GM21825 (cell line): ENCODE results near the gene LPAR3.
"Not testable (repeated sequence)": the region's sequence is repeated elsewhere in the genome, so short reads cannot be mapped to it uniquely, and the experiment has no call there.

Experiments
- ATAC-seq: cut with Tn5 transposase; IDR thresholded peaks from one replicate; pipeline ENCODE4 v1.9.1; 2021; ENCODE audit warnings: mild to moderate bottlenecking, moderate library complexity; ENCODE audit not compliant: unreplicated experiment

Gene LPAR3

DNA sequence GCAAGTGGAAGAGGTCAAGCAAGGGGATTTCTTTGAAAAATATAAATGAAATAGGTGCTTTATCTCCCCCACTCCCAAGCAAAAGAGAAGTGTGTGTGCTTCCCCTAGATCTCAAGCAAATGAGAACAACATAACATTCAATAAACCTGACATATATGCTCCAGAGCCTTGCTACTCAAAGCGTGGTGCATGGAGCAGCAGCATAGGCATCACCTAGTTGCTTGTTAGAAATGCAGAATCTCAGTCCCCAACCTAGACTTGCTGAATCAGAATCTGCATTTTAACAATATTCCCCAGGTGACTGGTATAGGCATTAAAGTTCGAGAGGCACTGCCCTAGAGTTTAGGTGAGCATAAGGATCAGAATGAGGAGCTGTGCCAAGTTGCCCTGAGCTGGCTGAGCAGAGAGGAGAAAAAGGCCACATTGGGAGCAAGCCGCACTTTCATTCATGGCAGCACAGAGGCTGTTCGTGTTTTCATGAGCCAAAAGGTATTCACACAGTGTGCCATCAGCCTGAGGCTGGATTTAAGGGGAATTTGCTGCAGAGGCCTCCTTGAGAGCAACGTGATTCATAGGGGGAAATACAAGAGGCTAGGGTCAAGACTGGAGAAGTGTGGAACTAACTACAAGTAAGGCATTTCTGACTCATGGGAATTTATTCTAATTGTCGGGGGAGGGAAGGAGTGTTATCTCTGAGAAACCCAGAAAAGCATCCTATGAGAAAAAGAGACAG is 14.3 kb upstream of the LPAR3 start:
- no peak for ATAC-seq

DNA sequence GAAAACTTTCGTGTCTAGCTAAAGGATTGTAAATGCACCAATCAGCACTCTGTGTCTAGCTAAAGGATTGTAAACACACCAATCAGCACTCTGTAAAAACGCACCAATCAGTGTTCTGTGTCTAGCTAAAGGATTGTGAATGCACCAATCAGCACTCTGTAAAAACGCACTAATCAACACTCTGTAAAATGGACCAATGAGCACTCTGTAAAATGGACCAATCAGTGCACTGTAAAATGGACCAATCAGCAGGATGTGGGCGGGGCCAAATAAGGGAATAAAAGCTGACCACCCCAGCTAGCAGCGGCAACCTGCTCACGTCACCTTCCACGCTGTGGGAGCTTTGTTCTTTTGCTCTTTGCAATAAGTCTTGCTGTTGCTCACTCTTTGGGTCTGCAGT is 9.7 kb upstream of the LPAR3 start:
- not testable (repeated sequence) for ATAC-seq

DNA sequence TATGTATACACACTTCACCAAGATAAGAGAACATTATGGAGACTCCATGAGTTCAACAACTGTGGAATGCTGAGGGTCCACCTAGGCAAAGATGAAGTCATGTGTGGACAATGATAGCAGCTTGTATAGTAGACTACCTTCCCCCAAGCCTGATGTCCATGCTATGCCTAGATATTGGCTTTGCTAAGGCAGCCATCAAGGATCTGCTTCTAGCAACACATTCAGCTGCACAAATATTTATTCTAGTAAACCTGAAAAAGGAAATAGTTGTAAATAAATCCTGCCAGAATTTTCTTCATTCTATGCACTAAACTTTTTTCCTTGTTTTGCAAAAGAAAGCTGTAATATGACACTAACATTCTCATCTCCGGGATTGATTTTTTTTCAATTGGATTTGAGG is 7.0 kb upstream of the LPAR3 start:
- no peak for ATAC-seq

DNA sequence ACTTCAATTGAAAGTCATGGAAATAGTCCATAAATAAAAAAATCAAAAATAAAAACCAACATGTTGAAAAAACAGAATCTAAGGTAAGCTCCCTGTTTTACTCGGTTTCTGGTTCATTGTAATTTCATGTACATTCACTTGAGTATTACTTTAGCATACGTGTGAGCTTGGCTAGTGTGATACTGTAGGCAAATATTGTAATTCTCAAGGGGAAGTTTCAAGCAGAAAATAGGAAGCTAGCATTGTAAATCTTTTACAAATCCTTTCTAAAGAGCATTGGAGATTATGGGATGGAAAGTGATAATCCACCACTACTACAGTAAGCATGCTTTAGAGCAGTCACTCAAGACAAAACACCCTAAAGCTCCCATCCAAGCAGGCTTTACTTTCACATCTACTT is 3.3 kb upstream of the LPAR3 start:
- no peak for ATAC-seq

DNA sequence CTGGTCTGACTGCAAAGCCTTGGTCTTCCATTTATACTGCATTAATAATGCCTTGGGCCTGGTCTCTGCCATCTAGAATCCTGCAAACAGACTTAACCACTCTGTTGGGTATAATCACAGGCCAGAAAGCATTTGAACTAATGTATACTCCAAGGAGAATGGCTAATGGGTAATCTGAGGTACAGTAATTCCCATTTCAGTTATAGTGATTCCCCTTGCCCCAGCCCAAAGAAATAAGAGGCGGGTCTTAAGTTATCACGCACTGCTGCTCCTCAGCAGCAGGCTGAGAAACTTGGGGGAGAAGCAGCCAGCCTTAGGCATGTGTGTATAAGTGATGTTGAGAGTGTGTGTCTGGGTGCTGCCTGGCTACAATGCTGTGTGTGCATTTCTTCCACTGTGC is 2.4 kb downstream of the LPAR3 start:
- no peak for ATAC-seq

DNA sequence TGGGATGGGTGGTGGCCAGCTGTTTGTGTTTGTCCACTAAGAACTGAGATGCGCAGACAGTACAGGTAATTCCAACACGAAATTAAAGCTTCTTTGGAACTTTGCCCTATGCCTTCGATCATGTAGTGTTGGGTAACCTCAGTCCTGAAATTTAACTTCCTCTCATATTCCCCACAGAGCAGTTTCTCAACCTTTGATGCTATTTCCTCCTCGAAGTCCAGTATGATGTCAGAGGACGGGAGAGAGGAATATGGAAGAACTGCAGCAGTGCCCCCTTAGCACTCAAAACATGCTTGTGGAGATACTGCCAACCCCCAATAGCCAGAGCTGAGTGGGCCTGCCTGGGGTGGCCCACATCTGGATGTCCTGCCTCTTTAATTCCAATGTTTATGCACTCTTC is 3.6 kb downstream of the LPAR3 start:
- ATAC-seq = no peak

DNA sequence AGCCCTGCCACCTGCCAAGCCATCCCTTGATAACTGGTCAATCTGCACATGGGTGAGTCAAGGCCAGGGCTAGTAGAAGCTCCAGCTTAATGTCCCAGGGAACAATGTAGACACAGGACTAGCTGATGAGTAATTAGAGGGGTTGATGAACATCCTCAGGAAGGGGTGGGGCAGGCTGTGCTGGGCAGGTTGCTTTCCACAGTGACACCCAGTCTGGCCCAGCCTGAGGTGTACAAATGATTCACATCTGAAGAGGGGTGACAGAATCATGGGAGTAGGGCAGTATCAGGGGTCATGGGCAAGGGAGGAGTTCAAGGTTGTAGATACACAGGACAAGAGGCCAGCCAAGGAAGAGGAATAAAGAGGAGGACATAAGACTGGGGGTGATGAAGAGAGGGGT is 4.3 kb downstream of the LPAR3 start:
- no peak for ATAC-seq

DNA sequence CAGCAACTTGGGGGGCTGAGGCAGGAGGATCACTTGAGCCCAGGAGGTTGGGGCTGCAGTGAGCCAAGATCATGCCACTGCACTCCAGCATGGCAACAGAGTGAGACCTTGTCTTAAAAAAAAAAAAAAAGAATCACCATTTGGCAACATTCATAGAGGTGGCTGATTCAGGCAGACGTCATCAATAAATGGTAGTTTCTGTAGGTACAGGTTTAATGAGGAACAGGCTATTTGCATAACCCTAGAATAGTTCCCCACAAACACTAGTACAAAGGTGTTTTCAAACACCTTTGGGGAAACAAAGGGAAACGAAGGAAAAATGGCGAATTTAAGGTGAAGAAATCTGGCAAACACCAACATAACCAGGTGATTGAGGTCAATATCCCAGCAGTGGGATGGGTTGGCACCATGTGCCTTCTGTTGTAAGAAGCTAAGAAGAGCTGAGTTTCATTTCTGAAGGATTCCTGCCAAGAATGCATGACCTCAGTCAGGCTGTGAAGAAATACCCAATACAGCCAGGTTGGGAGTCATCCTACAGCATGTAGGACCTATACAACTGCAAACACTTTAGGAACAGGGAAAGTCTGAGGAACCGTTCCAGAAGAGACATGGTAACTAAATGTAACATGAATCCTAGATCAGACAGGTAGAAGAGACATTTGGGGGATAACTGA is 5.6 kb downstream of the LPAR3 start:
- ATAC-seq = no peak

DNA sequence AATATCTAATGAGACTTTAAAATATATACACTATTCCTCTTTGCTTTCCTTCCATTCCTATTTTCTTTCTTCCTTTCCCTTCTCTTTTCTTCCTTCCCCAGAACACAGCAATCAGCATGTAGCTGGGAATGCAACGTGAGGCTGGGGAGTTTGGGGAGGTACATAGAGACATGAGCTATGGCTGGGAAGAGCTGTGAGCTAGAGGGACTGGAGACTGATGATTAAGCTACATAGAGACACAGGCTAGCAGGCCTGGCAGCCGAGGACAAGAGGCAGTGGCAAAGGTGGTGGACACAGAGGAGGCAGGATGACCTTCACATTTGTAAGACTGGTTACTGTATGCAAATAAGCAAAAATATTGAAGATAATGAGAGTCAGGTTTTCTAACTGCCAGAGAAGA is 7.5 kb downstream of the LPAR3 start:
- no peak for ATAC-seq

DNA sequence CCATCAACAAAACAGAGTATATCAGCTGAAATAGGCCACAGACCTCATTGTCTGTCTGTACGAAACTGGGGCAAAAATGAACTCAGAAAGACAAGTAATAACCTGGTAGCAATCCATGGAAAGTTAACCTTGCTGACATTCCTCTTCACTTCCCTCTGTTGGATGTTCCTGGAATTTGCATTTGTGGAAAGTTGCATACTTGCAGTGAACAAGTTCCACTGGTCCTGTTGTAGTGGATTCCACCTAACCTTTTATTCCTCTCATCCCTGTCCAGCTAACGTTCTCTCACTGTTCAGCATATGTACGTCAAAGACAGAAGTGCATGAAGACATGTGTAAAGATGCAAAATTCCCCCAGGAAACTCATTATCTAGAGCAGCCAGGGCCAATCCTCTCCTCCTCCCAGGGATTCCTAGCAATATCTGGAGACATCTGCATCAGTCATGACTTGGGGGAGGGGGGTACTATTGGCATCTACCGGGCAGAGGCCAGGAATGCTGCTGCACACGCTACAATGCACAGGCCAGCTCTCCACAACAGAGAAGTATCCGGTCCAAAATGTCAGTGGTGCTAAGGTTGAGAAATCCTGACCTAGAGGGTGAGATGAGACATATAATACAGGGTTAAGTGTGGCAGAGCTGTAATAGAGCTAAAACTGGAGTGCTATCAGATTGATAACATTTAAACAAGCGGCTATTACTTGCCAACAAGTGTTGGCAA is 8.2 kb downstream of the LPAR3 start:
- no peak for ATAC-seq

DNA sequence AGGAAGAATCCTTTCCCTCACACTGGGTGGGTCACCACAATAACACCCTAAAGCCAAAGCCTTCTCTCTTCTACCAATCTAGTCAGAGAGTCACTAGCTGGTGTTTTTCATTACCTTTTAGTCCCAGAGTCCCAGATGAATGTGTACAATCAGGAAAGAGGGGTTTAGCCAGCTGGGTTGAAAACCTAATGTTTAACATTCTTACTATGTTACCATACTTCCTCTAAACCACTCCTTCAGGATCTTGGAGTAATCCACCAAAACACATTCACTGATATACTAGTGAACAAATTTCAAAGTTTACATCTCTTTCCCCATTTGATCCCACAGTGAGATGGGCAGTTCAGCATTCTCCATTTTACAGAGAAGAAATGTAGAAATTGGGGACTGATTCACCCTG is 9.7 kb downstream of the LPAR3 start:
- no peak for ATAC-seq

DNA sequence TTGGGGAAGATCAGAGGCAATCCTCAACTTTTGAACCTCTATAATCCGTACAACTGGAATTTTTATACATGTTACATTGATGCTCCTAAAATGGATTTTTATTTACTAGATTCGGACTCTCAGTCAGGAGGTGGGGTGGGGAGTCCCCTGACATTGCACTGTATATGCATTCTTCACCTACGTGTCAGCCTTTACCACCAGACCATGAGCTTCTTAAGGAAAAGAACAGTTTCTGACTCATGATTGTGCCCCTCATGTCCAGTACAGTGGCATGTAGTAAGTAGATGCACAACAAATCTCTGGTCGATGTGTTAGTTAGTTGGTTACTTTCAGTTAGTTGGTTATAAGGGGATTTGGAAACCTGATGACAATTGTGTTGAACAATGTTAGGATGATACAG is 15.4 kb downstream of the LPAR3 start:
- ATAC-seq = no peak

DNA sequence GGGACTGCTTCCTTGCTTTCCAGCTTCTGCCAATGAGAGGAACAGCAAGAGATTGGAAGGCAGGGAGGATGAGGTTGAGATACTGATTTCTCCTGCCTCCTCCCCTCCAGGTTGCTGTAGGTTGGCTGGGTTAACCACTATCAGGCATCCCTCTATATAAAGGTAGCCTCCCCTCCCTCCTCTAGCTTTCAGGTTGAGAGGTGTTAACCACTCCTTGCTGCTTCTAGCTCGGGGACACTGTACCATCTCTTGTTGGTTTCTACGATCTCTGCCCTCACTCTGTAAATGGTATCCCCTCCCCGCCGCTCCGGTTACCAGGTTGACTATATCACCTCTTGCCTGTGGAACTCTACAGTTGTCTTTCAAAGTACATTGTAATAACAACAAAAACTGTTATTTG is 16.7 kb downstream of the LPAR3 start:
- no peak for ATAC-seq

DNA sequence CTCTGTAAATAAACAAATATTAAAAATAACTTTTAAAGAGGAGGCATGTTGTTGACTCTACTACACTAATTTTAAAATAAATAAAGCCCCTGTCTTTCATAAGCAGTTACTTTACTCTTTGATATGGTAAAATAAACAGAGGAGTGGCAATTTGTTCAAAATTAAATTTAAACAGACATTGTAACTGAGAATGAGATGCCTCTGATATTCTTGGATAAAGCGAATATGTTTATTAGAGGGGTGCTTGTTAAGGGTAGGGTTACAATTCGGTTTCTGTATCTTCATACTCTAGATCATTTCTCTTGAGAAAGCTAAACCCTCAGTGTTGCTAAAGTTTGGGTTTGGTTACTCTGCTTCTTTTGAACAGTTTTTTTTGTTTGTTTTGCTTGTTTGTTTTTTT is 19.6 kb downstream of the LPAR3 start:
- ATAC-seq = no peak

DNA sequence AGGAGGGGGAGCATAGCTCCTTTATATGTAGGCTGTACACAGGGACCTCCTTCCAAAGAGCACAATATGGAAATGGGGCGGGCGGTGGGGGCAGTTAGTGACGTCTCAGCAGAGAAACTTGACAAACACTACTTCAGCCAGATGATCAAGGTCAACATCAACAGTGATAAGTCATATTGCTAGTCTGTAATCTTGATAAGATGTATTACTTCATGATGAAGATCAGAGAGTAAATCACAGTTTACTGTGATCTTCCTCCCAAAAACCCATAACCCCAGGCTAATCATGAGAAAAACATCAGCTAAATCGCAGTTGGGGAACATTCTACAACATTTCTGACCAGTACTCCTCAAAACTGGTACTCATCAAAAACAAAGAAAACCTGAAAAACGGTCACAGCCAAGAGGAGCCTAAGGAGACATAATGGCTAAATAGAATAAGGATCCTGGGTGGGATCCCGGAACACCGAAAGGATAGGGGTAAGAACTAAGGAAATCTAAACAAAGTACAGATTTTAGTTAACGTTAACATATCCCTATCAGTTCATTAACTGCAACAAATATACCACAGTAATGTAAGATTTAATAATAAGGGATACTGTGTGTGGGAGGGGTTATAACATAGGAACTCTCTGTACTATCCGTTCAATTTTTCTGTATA is 20.2 kb downstream of the LPAR3 start:
- ATAC-seq = no peak

DNA sequence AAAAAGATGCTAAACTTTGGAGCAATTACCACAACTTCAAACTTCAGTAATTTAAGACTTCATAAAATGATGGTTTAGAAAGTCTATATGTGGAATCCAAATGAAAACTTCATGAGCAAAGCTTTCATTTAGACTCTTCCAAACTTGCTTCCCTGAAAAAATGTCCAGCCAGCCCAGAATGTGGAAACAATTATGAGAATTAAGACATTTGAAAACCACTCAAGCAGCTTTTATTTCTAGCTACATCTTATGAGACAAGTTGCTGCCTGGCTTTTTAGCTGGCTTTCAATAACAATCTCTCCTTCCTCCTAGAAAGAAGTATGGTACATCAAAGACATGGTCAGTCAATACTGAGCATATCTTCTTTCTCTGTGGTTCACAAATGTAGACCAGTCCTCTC is 21.8 kb downstream of the LPAR3 start:
- ATAC-seq = no peak

DNA sequence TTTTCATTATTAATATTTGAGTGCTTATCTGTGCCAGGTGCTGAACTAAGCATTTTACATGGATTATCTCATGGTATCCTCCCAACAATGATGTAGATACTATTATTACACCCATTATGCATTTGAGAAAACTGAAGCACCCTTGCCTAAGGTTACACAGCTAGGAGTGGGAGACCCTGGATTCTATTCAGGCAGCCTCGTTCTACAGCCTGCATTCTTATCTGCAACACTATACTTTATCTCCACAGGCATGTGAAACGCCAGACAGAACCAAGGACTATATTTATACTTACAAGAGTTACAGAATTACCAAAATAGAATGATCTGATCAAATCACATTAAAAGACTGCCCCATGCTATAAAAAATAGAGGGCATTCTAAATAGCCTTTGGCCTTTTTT is 22.4 kb downstream of the LPAR3 start:
- no peak for ATAC-seq

DNA sequence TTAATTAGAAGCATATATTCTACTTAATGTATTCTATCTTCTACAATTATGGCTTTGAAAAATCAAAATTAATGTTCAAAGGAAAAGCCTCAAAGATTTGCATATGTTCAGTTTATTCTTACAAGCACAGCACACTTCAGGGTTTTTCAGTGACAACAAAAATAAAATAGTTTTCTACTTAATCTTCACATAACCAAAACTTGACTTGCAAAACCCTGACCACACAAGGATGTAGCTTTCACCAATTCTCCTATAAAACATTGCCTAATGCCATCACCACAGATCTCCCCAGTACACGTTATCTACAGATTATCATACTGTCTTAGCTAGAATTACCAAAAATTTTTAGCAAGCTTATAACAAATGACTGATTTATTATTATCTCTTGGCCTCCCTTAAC is 23.3 kb downstream of the LPAR3 start:
- ATAC-seq = no peak

DNA sequence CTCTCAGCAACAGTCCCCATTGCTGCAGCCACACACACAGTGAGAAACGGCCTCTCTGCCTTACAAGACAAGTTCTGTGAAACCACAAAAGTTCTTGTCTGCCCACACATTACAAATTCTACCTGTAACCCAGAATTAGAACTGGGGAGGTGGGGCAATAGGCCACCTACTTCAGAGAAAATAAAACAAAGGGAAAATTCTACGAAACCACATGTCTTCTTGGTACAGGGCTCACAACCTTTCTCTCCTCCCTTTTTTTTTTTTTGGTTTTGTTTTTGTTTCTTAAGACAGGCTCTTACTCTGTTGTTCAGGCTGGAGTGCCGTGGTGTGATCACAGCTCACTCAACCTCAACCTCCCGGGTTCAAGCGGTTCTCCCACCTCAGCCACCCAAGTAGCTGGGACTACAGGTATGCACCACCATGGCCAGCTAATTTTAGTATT is 30.2 kb downstream of the LPAR3 start:
- peak; percentile 91 for ATAC-seq

DNA sequence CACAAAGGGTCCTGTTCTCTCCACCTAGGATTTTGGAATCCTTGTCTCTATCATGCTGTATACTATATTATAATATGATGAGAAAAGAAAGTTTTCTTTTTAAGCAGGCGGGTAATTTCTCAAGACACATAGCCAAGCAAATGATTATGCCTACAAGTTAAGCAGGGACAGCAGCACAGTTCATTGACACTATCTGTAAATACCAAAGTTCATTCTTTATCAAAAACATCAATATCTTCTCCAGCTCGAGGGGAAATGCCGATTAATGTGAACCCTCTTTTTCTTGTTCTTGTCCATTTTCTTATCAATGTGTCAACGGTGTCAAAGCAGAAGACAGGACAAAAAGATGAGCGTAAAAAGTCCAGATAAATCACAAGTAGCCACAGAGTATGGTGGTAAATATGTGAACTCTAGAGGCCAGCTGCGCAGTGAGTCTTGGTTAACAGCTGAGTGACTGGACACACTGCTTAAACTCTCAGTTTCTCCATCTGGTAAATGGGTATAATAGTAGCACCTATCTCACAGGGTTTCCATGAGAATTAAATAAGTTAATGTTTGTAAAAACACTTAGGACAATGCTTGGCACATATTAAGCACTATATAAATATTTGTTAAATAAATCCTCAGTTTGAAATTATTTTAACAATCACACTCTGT is 30.9 kb downstream of the LPAR3 start:
- ATAC-seq = no peak

DNA sequence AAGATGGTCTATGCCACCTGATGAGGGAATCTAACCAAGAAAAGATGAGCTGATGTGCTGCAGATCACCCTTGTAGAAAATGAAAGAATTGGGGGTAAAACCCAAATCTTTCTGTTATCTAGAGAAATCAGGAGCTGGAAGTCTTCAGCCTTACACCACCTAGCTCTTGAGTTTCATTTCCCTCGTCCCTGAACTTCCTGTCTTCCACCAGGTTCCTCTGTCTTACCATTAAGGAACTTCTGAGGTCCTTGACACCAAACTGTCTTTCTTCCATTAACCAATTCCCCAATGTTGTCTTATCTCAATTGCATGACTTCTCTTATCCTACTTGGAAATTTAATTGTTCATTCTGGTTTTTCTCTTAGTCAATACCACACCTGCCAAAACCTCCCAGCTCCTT is 31.5 kb downstream of the LPAR3 start:
- ATAC-seq = no peak
